ENCODE measurements around the gene ZNF423.

GRCh38 chr16:49698931-49699840 lies 156.7 kb downstream of the ZNF423 start:
- TF ChIP-seq CTCF (IDR thresholded peaks at IDR 0.05) (no peak), POLR2A (IDR thresholded peaks at IDR 0.05) (no peak)
